KG1 (cell line): ENCODE results near the gene OCSTAMP.

ENCODE experiments used
- DNase-seq: peaks from one replicate; lab custom pipeline; 2025; lab: John Stamatoyannopoulos, UW

The OCSTAMP gene

DNA sequence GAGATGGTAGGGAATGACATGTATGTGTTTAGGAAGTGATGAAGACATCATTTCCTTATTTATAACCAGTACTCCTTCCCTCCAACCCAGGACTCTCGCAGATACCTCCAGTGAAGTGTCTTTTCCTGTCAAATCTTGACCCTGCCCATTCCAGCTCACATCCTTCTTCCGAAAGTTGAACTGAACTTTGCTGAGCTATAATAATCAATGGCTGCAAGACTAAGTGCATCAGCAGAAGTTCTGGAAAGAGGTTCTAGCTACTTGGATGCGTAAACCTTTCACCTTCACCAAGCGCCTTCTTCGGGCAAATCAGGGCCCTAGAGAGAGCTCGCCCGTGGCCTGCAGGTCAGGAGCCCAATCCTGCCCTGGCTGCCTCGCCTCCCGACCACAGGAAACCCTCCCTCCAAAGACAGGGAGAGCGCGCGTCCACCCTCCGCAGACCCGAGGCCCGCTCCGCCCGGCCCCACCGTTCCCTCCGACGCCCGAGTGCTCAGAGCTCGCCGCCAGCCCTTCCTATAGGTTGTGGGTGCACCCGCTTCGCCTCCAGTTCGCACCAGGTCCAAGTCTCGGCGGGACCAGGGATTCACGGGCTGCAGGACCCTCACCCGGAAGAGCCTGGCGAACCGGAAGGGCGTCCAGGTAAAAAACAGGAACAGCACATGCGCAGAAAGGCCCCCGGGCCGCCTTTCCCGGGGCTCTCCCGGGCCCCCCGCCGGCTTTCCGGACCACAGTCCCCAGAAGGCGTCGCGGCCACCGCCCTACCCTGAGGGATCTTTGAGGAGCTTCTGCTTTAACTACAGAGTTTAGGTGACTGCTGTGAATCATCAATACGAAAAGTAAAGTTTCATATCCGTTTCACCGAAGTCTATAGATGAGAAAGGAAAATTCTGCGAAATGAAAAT lies 37.3 kb downstream of the OCSTAMP start, which contains the start of gene ZNF334:
Gene ZNF334, minus strand, starts transcription at position 617 of the 902 bp plus-strand sequence. CDS start 1,457 bp downstream, outside the sequence.
- DNase-seq = no peak

GRCh38 chr20:46509523-46509922 lies 40.9 kb downstream of the OCSTAMP start:
- DNase-seq = no peak

GRCh38 chr20:46507760-46508407 lies 42.6 kb downstream of the OCSTAMP start:
- no peak for DNase-seq

GRCh38 chr20:46505506-46505905 lies 44.9 kb downstream of the OCSTAMP start:
- DNase-seq = no peak

DNA sequence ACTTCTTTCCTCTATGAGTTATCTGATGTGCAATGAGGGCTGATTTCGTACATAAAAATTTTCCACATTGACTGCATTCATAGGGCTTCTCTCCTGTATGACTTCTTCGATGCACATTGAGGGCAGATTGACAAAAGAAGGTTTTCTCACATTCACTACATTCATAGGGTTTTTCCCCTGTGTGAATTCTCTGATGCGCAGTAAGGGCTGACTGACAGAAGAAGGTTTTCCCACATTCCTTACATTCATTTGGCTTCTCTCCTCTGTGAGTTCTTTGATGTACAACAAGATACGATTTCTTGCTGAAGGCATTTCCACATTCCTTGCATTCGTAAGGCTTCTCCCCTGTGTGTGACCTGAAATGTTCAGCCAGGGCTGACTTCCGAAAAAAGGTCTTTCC lies 48.5 kb downstream of the OCSTAMP start:
- no peak for DNase-seq

GRCh38 chr20:46501337-46501942 lies 49.0 kb downstream of the OCSTAMP start:
- DNase-seq = no peak

GRCh38 chr20:46494077-46494476 lies 56.4 kb downstream of the OCSTAMP start:
- DNase-seq = no peak

DNA sequence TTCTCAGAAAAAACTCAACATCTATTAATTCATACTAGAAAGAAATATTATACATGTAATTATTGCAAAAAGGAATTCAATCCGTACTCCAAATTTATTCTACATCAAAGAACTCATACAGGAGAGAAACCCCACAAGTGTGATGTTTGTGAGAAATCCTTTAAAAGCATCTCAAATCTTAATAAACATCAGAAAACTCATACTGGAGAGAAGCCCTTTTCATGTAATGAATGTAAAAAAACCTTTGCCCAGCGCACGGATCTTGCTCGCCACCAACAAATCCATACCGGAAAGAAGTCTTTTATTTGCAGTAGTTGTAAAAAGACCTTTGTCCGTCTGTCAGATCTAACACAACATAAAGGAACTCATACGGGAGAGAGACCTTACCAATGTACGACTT lies 59.1 kb downstream of the OCSTAMP start:
- DNase-seq = no peak
